Measurements from ENCODE around the gene RNF130. TPM values are rescaled to one million over a fixed set of nuclear protein-coding genes. Genes with fewer than 3 reads are reported as not detected.
A peak's percentile ranks its signal among the peaks of the same experiment; 100 is the strongest.

The RNF130 gene
- total and polyA plus RNA-seq, 2 donors (not counting 1 experiment from before 2014, with no cell fraction given): 14.7 to 32.4 TPM

- Histone ChIP-seq H3K9ac (ENCODE audit: insufficient read depth, low read length) (no peak overlapping the region), H3K9me3 (ENCODE audit: control insufficient read depth, insufficient read depth, low read depth, low read length) (no peaks in the 10 kb centered on the region), H4K20me1 (ENCODE audit: control insufficient read depth, extremely low read depth, insufficient read depth, low read length) (no peaks in the 10 kb centered on the region), H3K4me3 (replicated peaks in 1 of 4; ENCODE audit: control extremely low read depth in 1 of 4, insufficient read depth in 1 of 4, low read depth in 3 of 4, low read length in 4 of 4) (no peak overlapping the region), H3K4me1 (ENCODE audit: control insufficient read depth, extremely low read depth, insufficient read depth, low read length) (no peaks in the 10 kb centered on the region), H3K36me3 (ENCODE audit: control insufficient read depth, insufficient read depth, low read length) (no peaks in the 10 kb centered on the region), H3K79me2 (ENCODE audit: control insufficient read depth, insufficient read depth, low read length) (no peaks in the 10 kb centered on the region), H2AFZ (ENCODE audit: low read length) (no peak overlapping the region), H3K4me2 (ENCODE audit: extremely low read depth, insufficient read depth, low read length) (no peak overlapping the region), H3K27ac (ENCODE audit: insufficient read depth, low read length) (no peak overlapping the region), H3K27me3 (ENCODE audit: control insufficient read depth, insufficient read depth, low read length) (no peaks in the 10 kb centered on the region)
- TF ChIP-seq, protein P1, sequence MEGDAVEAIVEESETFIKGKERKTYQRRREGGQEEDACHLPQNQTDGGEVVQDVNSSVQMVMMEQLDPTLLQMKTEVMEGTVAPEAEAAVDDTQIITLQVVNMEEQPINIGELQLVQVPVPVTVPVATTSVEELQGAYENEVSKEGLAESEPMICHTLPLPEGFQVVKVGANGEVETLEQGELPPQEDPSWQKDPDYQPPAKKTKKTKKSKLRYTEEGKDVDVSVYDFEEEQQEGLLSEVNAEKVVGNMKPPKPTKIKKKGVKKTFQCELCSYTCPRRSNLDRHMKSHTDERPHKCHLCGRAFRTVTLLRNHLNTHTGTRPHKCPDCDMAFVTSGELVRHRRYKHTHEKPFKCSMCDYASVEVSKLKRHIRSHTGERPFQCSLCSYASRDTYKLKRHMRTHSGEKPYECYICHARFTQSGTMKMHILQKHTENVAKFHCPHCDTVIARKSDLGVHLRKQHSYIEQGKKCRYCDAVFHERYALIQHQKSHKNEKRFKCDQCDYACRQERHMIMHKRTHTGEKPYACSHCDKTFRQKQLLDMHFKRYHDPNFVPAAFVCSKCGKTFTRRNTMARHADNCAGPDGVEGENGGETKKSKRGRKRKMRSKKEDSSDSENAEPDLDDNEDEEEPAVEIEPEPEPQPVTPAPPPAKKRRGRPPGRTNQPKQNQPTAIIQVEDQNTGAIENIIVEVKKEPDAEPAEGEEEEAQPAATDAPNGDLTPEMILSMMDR (conservative IDR thresholded peaks at IDR 0.05 in 1 of 2, IDR thresholded peaks at IDR 0.05 in 1 of 2; ENCODE audit: low read depth in 1 of 2, low read length in 2 of 2): no peak
- no peak for TF ChIP-seq EZH2 (IDR thresholded peaks at IDR 0.05; ENCODE audit: low read length, missing control alignments)
- DNase-seq (ENCODE audit: low read depth in 2 of 2): no peak
Measured at GRCh38 chr5:179955062-179955461, 116.5 kb downstream of the RNF130 start.

GRCh38 chr5:179954434-179954833, 117.1 kb downstream of the RNF130 start:
- peak in 1 of 2 donors; percentile 38 for DNase-seq (ENCODE audit: low read depth in 2 of 2)
- H4K20me1 ChIP-seq (ENCODE audit: control insufficient read depth, extremely low read depth, insufficient read depth, low read length): no peaks in the 10 kb centered on the region
- TF ChIP-seq, protein P1 (conservative IDR thresholded peaks at IDR 0.05 in 1 of 2, IDR thresholded peaks at IDR 0.05 in 1 of 2; ENCODE audit: low read depth in 1 of 2, low read length in 2 of 2): no peak
- no peak for TF ChIP-seq EZH2 (IDR thresholded peaks at IDR 0.05; ENCODE audit: low read length, missing control alignments)
- no peaks in the 10 kb centered on the region for H3K27me3 ChIP-seq (ENCODE audit: control insufficient read depth, insufficient read depth, low read length)
- H3K9ac ChIP-seq (ENCODE audit: insufficient read depth, low read length): no peak overlapping the region
- H3K27ac ChIP-seq (ENCODE audit: insufficient read depth, low read length): no peak overlapping the region
- H3K36me3 ChIP-seq (ENCODE audit: control insufficient read depth, insufficient read depth, low read length): no peaks in the 10 kb centered on the region
- H3K4me1 ChIP-seq (ENCODE audit: control insufficient read depth, extremely low read depth, insufficient read depth, low read length): no peaks in the 10 kb centered on the region
- no peak overlapping the region for H2AFZ ChIP-seq (ENCODE audit: low read length)
- no peak overlapping the region for H3K4me3 ChIP-seq (replicated peaks in 1 of 4; ENCODE audit: control extremely low read depth in 1 of 4, insufficient read depth in 1 of 4, low read depth in 3 of 4, low read length in 4 of 4)
- H3K79me2 ChIP-seq (ENCODE audit: control insufficient read depth, insufficient read depth, low read length): no peaks in the 10 kb centered on the region
- no peak overlapping the region for H3K4me2 ChIP-seq (ENCODE audit: extremely low read depth, insufficient read depth, low read length)
- no peaks in the 10 kb centered on the region for H3K9me3 ChIP-seq (ENCODE audit: control insufficient read depth, insufficient read depth, low read depth, low read length)

- H3K9ac ChIP-seq (ENCODE audit: insufficient read depth, low read length): no peak overlapping the region
- H3K4me1 ChIP-seq (ENCODE audit: control insufficient read depth, extremely low read depth, insufficient read depth, low read length): no peaks in the 10 kb centered on the region
- peak in 1 of 2 donors; percentile 3 for DNase-seq (ENCODE audit: low read depth in 2 of 2)
- no peak overlapping the region for H3K4me2 ChIP-seq (ENCODE audit: extremely low read depth, insufficient read depth, low read length)
- no peaks in the 10 kb centered on the region for H3K27me3 ChIP-seq (ENCODE audit: control insufficient read depth, insufficient read depth, low read length)
- H3K9me3 ChIP-seq (ENCODE audit: control insufficient read depth, insufficient read depth, low read depth, low read length): no peaks in the 10 kb centered on the region
- H3K36me3 ChIP-seq (ENCODE audit: control insufficient read depth, insufficient read depth, low read length): no peaks in the 10 kb centered on the region
- TF ChIP-seq, protein P1 (conservative IDR thresholded peaks at IDR 0.05 in 1 of 2, IDR thresholded peaks at IDR 0.05 in 1 of 2; ENCODE audit: low read depth in 1 of 2, low read length in 2 of 2): no peak
- no peak for TF ChIP-seq EZH2 (IDR thresholded peaks at IDR 0.05; ENCODE audit: low read length, missing control alignments)
- no peak overlapping the region for H2AFZ ChIP-seq (ENCODE audit: low read length)
- no peak overlapping the region for H3K4me3 ChIP-seq (replicated peaks in 1 of 4; ENCODE audit: control extremely low read depth in 1 of 4, insufficient read depth in 1 of 4, low read depth in 3 of 4, low read length in 4 of 4)
- H3K79me2 ChIP-seq (ENCODE audit: control insufficient read depth, insufficient read depth, low read length): no peaks in the 10 kb centered on the region
- H4K20me1 ChIP-seq (ENCODE audit: control insufficient read depth, extremely low read depth, insufficient read depth, low read length): no peaks in the 10 kb centered on the region
- H3K27ac ChIP-seq (ENCODE audit: insufficient read depth, low read length): no peak overlapping the region
Measured at GRCh38 chr5:179953987-179954386, 117.6 kb downstream of the RNF130 start.

All from fibroblast of lung (primary cell).